Psoas muscle (tissue), 8 donors: ENCODE data around the gene KLHL2. TPM values are rescaled to one million over a fixed set of nuclear protein-coding genes. Genes with fewer than 3 reads are reported as not detected.
"Not testable (repeated sequence)": the region's sequence is repeated elsewhere in the genome, so short reads cannot be mapped to it uniquely, and the experiment has no call there.

Experiments used
- ATAC-seq, 4 donors: fragments of 200-7000 bp; cut with Tn5 transposase; one replicate each; pipeline ENCODE4 v1.9.1; 2020; ENCODE audit warnings: moderate library complexity in 3 of 4, mild to moderate bottlenecking in 2 of 4
- DNase-seq, 2 donors: peaks; one replicate each; pipeline ENCODE4 v3.0.0-alpha.2; 2020
- H3K27ac ChIP-seq: fragments of 200-600 bp; one replicate; pipeline ENCODE4 v1.8.0; 2022
- H3K27me3 ChIP-seq, 3 donors: fragments of 200-600 bp in 1 of 3; one replicate each; pipeline versions ENCODE4 v1.6.1 to v1.8.0; 2013 to 2022; ENCODE audit warnings: low read length in 2 of 3, mild to moderate bottlenecking in 2 of 3, moderate library complexity in 1 of 3; ENCODE audit not compliant: insufficient read depth in 3 of 3
- H3K36me3 ChIP-seq, 2 donors: fragments of 200-600 bp in 1 of 2; one replicate each; pipeline versions ENCODE4 v1.6.1 to v1.8.0; 2013 to 2022; ENCODE audit warnings: low read depth in 1 of 2, mild to moderate bottlenecking in 1 of 2, moderate library complexity in 1 of 2; ENCODE audit not compliant: insufficient read depth in 1 of 2
- H3K4me1 ChIP-seq: fragments of 200-600 bp; one replicate; pipeline ENCODE4 v1.8.0; 2022
- H3K4me3 ChIP-seq: fragments of 200-600 bp; one replicate; pipeline ENCODE4 v1.8.0; 2022; ENCODE audit warnings: mild to moderate bottlenecking
- H3K9me3 ChIP-seq: fragments of 200-600 bp; one replicate; pipeline ENCODE4 v1.8.0; 2022
- CTCF ChIP-seq: fragments of 200-600 bp; IDR thresholded peaks from one replicate; pipeline ENCODE4 v1.8.0; 2022; ENCODE audit warnings: antibody characterized with exemption
- WGBS, 3 donors: extraction: QIAGEN DNeasy Blood & Tissue Kit; methylation state at CpG; one replicate each; pipeline versions ENCODE4 v1.1.6 to v1.1.7; 2013; 5-methylcytosine and 5-hydroxymethylcytosine counted together
- intact Hi-C, 2 donors: fragments of 100-400 bp; cut with DNase I; formaldehyde crosslinking; loops; one replicate each; pipeline versions ENCODE4 v1.11.0 to v1.14.2; 2022
- long read RNA-seq, 2 donors: library from polyadenylated mRNA; unstranded; transcript quantifications; one replicate each; pipeline ENCODE4 v2.0.0, GENCODE V29; 2021
- polyA plus RNA-seq, 3 donors: library from polyadenylated mRNA; stranded (reverse); fragments of 200-250 nt; gene quantifications; one replicate each; pipeline ENCODE4 v1.2.3, GENCODE V29; 2013
- total RNA-seq, 4 donors: library from RNA; stranded (reverse); fragmentation: NEBNext Ultra II Directional in 2 of 4; extraction: Animal tissue kit (Norgen Biotek cat#: 25700) in 2 of 4; gene quantifications; one replicate each; pipeline versions ENCODE4 v1.2.1 to v1.2.4, GENCODE V29; 2021 to 2023
- donor health status: healthy with polysubstance abuse.
- donor health status: DM: no; HTN: no; CAD: no; lungs with moderate emphysema.
- donor health status: Bipolar disorder and iron deficiency.
- donor health status: healthy.
- donor health status: DM: yes; HTN: yes; CAD: no.
- donor health status: DM: no; HTN: no; CAD: no.
- donor health status: DM: no; HTN: no; CAD: no.
- donor health status: DM: yes; HTN: yes; CAD: no.

The KLHL2 gene
- total RNA-seq (1 to 10 TPM; 3.6 to 7.8 (median 5.2) TPM), polyA plus RNA-seq (1 to 10 TPM; 3.1 to 4.7 (median 4.5) TPM)
- long read RNA-seq, donor 1, transcript KLHL2-201 (15 exons, 3,134 nt): major isoform, 5 of 12 reads
- long read RNA-seq, donor 1, partial matches to known transcripts: 1 of 12 reads
- long read RNA-seq, donor 1, other reads (novel, unspliced or antisense): 6 of 12 reads
- long read RNA-seq, donor 2, transcript KLHL2-201 (15 exons, 3,134 nt): major isoform, 6 of 15 reads
- long read RNA-seq, donor 2, partial matches to known transcripts: 1 of 15 reads
- long read RNA-seq, donor 2, other reads (novel, unspliced or antisense): 8 of 15 reads

- Histone ChIP-seq H3K4me3 (peak within 1 kb of the TSS; percentile 78), H3K4me1 (peaks cover 5% of the 10 kb centered on the region), H3K36me3 (no peaks in the 10 kb centered on the region), H3K9me3 (no peaks in the 10 kb centered on the region), H3K27ac (peak within 1 kb of the TSS; percentile 65), H3K27me3 (peaks cover 0 to 11% (median 0%) of the 10 kb centered on the region in 3 donors)
- TF ChIP-seq CTCF: no peak
- peak; percentile 53 to 93 (median 91) for ATAC-seq
- 0 to 1% (median 1%) methylated on average over 63 to 113 of the region's 113 CpGs for WGBS, 3 donors
- peak; percentile 83 to 86 for DNase-seq
- intact Hi-C loops: loop anchor here (2.0 to 10.0 kb wide), 2 partner anchors 117 to 119 kb away; partner anchors contain the start of gene MSMO1 (in 2 of the 2)
Measured at GRCh38 chr4:165207431-165208220, at the start of gene KLHL2. Gene KLHL2, plus strand, starts transcription at chr4:165207561. Its CDS starts 316 bp downstream, at chr4:165207877.

DNA sequence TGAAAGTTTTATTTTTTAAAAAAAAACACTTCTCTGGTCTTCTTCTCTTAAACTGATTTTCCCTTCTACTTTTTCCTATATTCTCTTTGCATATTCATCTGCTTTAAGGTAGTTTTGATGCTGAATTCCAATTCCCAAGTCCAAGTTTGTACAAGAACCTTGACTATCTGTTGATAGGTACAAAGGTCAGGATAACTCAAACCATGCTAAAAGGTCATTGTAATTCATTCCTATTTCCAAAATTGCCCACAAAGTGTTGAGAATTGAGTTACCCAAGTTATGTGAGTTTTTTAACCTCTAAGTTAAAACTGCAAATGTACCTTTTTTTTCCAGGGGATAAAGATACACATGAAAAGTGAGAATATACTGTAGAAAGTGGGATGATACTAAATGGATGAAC is 48.6 kb upstream of the KLHL2 start:
- ATAC-seq (no peak), DNase-seq (no peak)
- no peaks in the 10 kb centered on the region for H3K9me3 ChIP-seq
- H3K27me3 ChIP-seq: no peaks in the 10 kb centered on the region
- H3K4me3 ChIP-seq: no peak overlapping the region
- TF ChIP-seq CTCF: no peak
- no peaks in the 10 kb centered on the region for H3K36me3 ChIP-seq
- H3K4me1 ChIP-seq: no peaks in the 10 kb centered on the region
- H3K27ac ChIP-seq: no peak overlapping the region
- intact Hi-C loops: no loop called here

- 76 to 84% (median 82%) methylated on average over 2 of the region's 2 CpGs for WGBS, 3 donors
- H3K27me3 ChIP-seq: no peaks in the 10 kb centered on the region
- intact Hi-C loops: no loop called here
- no peak overlapping the region for H3K4me3 ChIP-seq
- H3K27ac ChIP-seq: no peak overlapping the region
- no peak for TF ChIP-seq CTCF
- H3K4me1 ChIP-seq: no peaks in the 10 kb centered on the region
- peaks cover 5% of the 10 kb centered on the region for H3K9me3 ChIP-seq
- no peaks in the 10 kb centered on the region for H3K36me3 ChIP-seq
- ATAC-seq (no peak), DNase-seq (no peak)
Measured at GRCh38 chr4:165164257-165164656, 43.1 kb upstream of the KLHL2 start.

- H3K36me3 ChIP-seq, H3K27me3 ChIP-seq, intact Hi-C loops, H3K4me1 ChIP-seq, DNase-seq, H3K27ac ChIP-seq, H3K9me3 ChIP-seq, ATAC-seq, H3K4me3 ChIP-seq: not testable (repeated sequence)
- WGBS, 3 donors: 90 to 96% (median 96%) methylated on average over 1 of the region's 1 CpG
Measured at GRCh38 chr4:165166872-165167271, 40.5 kb upstream of the KLHL2 start.

- Histone ChIP-seq H3K36me3 (no peaks in the 10 kb centered on the region), H3K27me3 (no peaks in the 10 kb centered on the region), H3K27ac (no peak overlapping the region), H3K4me1 (no peaks in the 10 kb centered on the region), H3K4me3 (no peak overlapping the region), H3K9me3 (peaks cover 5% of the 10 kb centered on the region)
- intact Hi-C loops: no loop called here
- TF ChIP-seq CTCF: no peak
- ATAC-seq (no peak), DNase-seq (no peak)
- WGBS, 3 donors: 44 to 48% (median 47%) methylated on average over 6 of the region's 6 CpGs
Measured at GRCh38 chr4:165167650-165168049, 39.7 kb upstream of the KLHL2 start.
